H1 (cell line): Measurements from ENCODE around the gene TMEM258.

Source experiments
- BRCA1 ChIP-seq: IDR thresholded peaks from 2 replicates; pipeline ENCODE4 v1.6.1; 2012; ENCODE audit warnings: low read depth, low read length, improper control_type of control experiment
- CHD1 ChIP-seq: IDR thresholded peaks from 2 replicates; pipeline ENCODE4 v1.6.1; 2012; ENCODE audit warnings: low read depth, low read length, improper control_type of control experiment
- CHD2 ChIP-seq: IDR thresholded peaks from 2 replicates; pipeline ENCODE4 v1.6.1; 2012; ENCODE audit warnings: low read length, improper control_type of control experiment
- EP300 ChIP-seq, 2 experiments: IDR thresholded peaks; 1 replicate in 1 of 2; 2 replicates in 1 of 2; pipeline ENCODE4 v1.6.1; 2011 to 2012; ENCODE audit warnings: low read depth in 2 of 2, low read length in 2 of 2, mild to moderate bottlenecking in 2 of 2, borderline replicate concordance in 1 of 2, inconsistent platforms in 1 of 2, moderate library complexity in 1 of 2
- EZH2 ChIP-seq: fragments of 200-600 bp; sonication (generic); IDR thresholded peaks from 2 replicates; pipeline ENCODE4 v1.7.1; 2012; ENCODE audit warnings: low read depth, mild to moderate bottlenecking, moderate library complexity, low read length, inconsistent platforms; ENCODE audit not compliant: severe bottlenecking
- GABPA ChIP-seq: IDR thresholded peaks from 2 replicates; pipeline ENCODE4 v1.6.1; 2011; ENCODE audit warnings: mild to moderate bottlenecking, low read length, moderate library complexity, borderline replicate concordance; ENCODE audit not compliant: insufficient read depth
- JUN ChIP-seq: IDR thresholded peaks from 2 replicates; pipeline ENCODE4 v1.6.1; 2011; ENCODE audit warnings: low read depth, mild to moderate bottlenecking, improper control_type of control experiment, low read length
- POLR2A ChIP-seq, 2 experiments: IDR thresholded peaks; 1 replicate in 1 of 2; 2 replicates in 1 of 2; pipeline ENCODE4 v1.6.1; 2011; ENCODE audit warnings: low read depth in 2 of 2, low read length in 2 of 2, mild to moderate bottlenecking in 2 of 2; ENCODE audit errors: control extremely low read depth in 1 of 2
- POLR2AphosphoS5 ChIP-seq: IDR thresholded peaks from 2 replicates; pipeline ENCODE4 v1.6.1; 2011; ENCODE audit warnings: low read depth, low read length
- TBP ChIP-seq: IDR thresholded peaks from 2 replicates; pipeline ENCODE4 v1.6.1; 2011; ENCODE audit warnings: low read depth, low read length, improper control_type of control experiment
- ZNF274 ChIP-seq: IDR thresholded peaks from 2 replicates; pipeline ENCODE4 v1.7.0; 2012; ENCODE audit warnings: low read length, borderline replicate concordance; ENCODE audit errors: extremely low read depth
- TF ChIP-seq, protein P1 (sequence below), 3 experiments: IDR thresholded peaks; 1 replicate in 2 of 3; 2 replicates in 1 of 3; pipeline versions ENCODE4 v1.5.1 to v1.6.1; 2011; ENCODE audit warnings: low read length in 3 of 3, mild to moderate bottlenecking in 3 of 3, inconsistent platforms in 2 of 3, low read depth in 1 of 3, moderate library complexity in 1 of 3; ENCODE audit not compliant: insufficient read depth in 1 of 3; ENCODE audit errors: control extremely low read depth in 1 of 3
- TF ChIP-seq, protein P2 (sequence below): IDR thresholded peaks from 2 replicates; pipeline ENCODE4 v1.6.1; 2012; ENCODE audit warnings: inconsistent platforms

DNA sequence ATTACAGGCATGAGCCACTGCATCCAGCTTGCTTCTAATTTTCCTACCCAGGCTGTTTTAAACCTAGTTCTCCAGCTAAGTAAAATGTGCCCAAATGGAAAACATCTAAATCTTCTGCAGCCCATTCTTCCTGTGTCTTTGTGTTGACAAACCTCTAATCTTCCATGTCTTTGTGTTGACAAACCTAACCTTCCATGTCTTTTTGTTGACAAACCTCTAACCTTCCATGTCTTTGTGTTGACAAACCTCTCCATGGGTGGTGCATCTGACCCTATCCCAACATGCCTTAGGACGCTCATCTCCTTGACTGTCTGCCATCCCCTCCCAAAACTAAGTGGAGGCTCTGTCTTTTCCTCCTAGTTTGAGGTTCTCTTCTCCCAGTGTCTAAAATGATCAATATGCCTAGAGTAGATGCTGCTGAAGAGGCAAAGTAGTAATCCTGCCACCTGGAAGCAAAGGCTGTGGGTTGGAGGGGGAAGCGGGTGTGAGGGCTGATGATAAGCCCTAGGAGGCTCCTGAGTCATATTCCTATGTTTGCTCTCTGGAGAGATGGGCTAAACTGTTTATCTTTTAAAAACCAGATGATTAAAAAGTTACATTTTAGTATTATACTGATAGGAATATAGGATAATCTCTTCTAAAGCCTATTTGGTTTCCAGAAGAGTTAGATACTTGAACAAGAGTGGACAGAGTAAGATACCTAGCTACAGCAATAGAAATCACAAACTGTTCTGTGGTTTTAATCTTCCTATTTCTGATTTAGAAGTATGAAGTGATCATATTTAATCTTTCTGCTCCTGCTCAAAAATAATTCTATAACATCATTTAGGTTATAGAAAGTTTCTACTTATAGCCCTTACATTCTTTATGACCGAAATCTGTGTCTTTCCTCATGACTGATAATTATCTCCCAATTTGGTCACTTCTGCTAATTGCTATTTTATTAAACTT is 8.2 kb upstream of the TMEM258 start:
- 0 out of 2 replicates have a peak, but pooled peaks have one; percentile 23 for TF ChIP-seq POLR2AphosphoS5
- TF ChIP-seq POLR2A (IDR thresholded peaks at IDR 0.05; ENCODE audit: control extremely low read depth in 1 of 2, low read depth in 2 of 2, low read length in 2 of 2) = no peak
- no peak for TF ChIP-seq EP300 (IDR thresholded peaks at IDR 0.05; ENCODE audit: borderline replicate concordance in 1 of 2, low read depth in 2 of 2, low read length in 2 of 2)
- no peak for TF ChIP-seq JUN
- TF ChIP-seq, protein P1, sequence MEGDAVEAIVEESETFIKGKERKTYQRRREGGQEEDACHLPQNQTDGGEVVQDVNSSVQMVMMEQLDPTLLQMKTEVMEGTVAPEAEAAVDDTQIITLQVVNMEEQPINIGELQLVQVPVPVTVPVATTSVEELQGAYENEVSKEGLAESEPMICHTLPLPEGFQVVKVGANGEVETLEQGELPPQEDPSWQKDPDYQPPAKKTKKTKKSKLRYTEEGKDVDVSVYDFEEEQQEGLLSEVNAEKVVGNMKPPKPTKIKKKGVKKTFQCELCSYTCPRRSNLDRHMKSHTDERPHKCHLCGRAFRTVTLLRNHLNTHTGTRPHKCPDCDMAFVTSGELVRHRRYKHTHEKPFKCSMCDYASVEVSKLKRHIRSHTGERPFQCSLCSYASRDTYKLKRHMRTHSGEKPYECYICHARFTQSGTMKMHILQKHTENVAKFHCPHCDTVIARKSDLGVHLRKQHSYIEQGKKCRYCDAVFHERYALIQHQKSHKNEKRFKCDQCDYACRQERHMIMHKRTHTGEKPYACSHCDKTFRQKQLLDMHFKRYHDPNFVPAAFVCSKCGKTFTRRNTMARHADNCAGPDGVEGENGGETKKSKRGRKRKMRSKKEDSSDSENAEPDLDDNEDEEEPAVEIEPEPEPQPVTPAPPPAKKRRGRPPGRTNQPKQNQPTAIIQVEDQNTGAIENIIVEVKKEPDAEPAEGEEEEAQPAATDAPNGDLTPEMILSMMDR (IDR thresholded peaks at IDR 0.05; ENCODE audit: control extremely low read depth in 1 of 3, insufficient read depth in 1 of 3, low read depth in 1 of 3, low read length in 3 of 3) = no peak
- no peak for TF ChIP-seq TBP
- no peak for TF ChIP-seq EZH2
- TF ChIP-seq GABPA = no peak
- no peak for TF ChIP-seq CHD1
- TF ChIP-seq BRCA1 = no peak
- no peak for TF ChIP-seq CHD2
- TF ChIP-seq ZNF274 = no peak
- TF ChIP-seq, protein P2, sequence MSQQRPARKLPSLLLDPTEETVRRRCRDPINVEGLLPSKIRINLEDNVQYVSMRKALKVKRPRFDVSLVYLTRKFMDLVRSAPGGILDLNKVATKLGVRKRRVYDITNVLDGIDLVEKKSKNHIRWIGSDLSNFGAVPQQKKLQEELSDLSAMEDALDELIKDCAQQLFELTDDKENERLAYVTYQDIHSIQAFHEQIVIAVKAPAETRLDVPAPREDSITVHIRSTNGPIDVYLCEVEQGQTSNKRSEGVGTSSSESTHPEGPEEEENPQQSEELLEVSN = no peak
